OCI-LY1 (cell line): Measurements from ENCODE around the gene LIN7C.

Experiments
- EZH2 ChIP-seq: fragments of 200-600 bp; sonication (generic), shearing (Covaris generic); IDR thresholded peaks from 2 replicates; pipeline ENCODE4 v1.8.0; 2017; ENCODE audit warnings: borderline replicate concordance, mixed run types, mild to moderate bottlenecking, antibody characterized with exemption, low read length, moderate library complexity, mixed read lengths
- TF ChIP-seq, protein P1 (sequence below): fragments of 200-600 bp; sonication (generic), shearing (Covaris generic); IDR thresholded peaks from 2 replicates; pipeline ENCODE4 v1.5.1; 2017; ENCODE audit warnings: mild to moderate bottlenecking, antibody characterized with exemption, low read length, moderate library complexity, mixed read lengths

DNA sequence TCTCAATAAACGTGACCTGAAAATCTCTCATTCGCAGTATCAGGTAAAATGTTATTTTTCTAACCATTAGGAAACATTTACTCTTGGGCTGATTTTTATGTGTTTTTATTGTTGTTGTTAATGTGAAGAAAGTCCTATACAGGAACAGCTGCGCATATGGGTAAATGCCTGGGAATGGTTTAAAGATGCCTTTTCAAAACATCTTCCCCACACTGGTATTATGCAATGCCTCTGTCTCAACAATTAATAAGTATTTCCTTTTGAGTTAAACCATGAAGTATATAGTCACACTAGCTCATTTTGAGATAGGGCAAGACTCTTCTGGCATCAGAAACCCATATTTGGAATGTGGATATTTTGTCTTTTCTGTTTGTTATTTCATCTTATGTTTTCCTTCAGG is 13.7 kb upstream of the LIN7C start:
- TF ChIP-seq, protein P1, sequence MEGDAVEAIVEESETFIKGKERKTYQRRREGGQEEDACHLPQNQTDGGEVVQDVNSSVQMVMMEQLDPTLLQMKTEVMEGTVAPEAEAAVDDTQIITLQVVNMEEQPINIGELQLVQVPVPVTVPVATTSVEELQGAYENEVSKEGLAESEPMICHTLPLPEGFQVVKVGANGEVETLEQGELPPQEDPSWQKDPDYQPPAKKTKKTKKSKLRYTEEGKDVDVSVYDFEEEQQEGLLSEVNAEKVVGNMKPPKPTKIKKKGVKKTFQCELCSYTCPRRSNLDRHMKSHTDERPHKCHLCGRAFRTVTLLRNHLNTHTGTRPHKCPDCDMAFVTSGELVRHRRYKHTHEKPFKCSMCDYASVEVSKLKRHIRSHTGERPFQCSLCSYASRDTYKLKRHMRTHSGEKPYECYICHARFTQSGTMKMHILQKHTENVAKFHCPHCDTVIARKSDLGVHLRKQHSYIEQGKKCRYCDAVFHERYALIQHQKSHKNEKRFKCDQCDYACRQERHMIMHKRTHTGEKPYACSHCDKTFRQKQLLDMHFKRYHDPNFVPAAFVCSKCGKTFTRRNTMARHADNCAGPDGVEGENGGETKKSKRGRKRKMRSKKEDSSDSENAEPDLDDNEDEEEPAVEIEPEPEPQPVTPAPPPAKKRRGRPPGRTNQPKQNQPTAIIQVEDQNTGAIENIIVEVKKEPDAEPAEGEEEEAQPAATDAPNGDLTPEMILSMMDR: no peak
- TF ChIP-seq EZH2: no peak
